Body of pancreas (tissue), 4 donors: Measurements from ENCODE around the gene CKS1B. TPM values are rescaled to one million over a fixed set of nuclear protein-coding genes. Genes with fewer than 3 reads are reported as not detected.

Experiments
- ATAC-seq: fragments of 150-250 bp; one replicate; pipeline ENCODE4 v1.9.1; 2016
- DNase-seq, 4 donors: peaks; one replicate each; pipeline ENCODE4 v3.0.0-alpha.2; 2019
- H3K27ac ChIP-seq, 4 donors: fragments of 200-600 bp; sonication (generic); 1 replicate in 3 of 4; 2 replicates in 1 of 4; pipeline versions ENCODE4 v1.5.1 to v1.6.1; 2016 to 2019; ENCODE audit warnings: mild to moderate bottlenecking in 1 of 4, mixed read lengths in 1 of 4, moderate library complexity in 1 of 4
- H3K27me3 ChIP-seq, 2 donors: fragments of 200-600 bp; sonication (generic); one replicate each; pipeline ENCODE4 v1.6.0; 2016; ENCODE audit warnings: mild to moderate bottlenecking in 1 of 2
- H3K36me3 ChIP-seq, 2 donors: fragments of 200-600 bp; sonication (generic); replicated peaks in 1 of 2; 2 replicates each; pipeline ENCODE4 v1.5.1; 2016; ENCODE audit warnings: low read depth in 2 of 2; ENCODE audit not compliant: insufficient read depth in 1 of 2
- H3K4me1 ChIP-seq: fragments of 200-600 bp; sonication (generic); one replicate; pipeline ENCODE4 v1.6.0; 2016
- H3K4me3 ChIP-seq, 2 donors: fragments of 200-600 bp; sonication (generic); 1 replicate in 1 of 2; 2 replicates in 1 of 2; pipeline ENCODE4 v1.5.1; 2016 to 2019
- H3K9me3 ChIP-seq, 3 donors: fragments of 200-600 bp; sonication (generic); 1 replicate in 2 of 3; 2 replicates in 1 of 3; pipeline ENCODE4 v1.5.1; 2016
- CTCF ChIP-seq, 7 experiments: fragments of 450-650 bp in 4 of 7; fragments of 200-600 bp in 3 of 7; sonication (generic) in 3 of 7; IDR thresholded peaks; one replicate each; pipeline ENCODE4 v1.5.1; 2016 to 2019; ENCODE audit warnings: antibody characterized with exemption in 7 of 7
- POLR2A ChIP-seq, 3 donors: fragments of 450-650 bp; IDR thresholded peaks; one replicate each; pipeline ENCODE4 v1.6.1; 2016; ENCODE audit warnings: antibody characterized with exemption in 3 of 3, mild to moderate bottlenecking in 2 of 3
- WGBS, 2 donors: methylation state at CpG; one replicate each; pipeline ENCODE4 v1.1.5; 2017; 5-methylcytosine and 5-hydroxymethylcytosine counted together
- intact Hi-C: fragments of 100-400 bp; cut with DNase I; formaldehyde crosslinking; loops from one replicate; pipeline ENCODE4 v1.15.1; 2023
- total RNA-seq, 2 donors: library from RNA; depleted of rRNA; stranded (reverse); fragments of >200 nt; gene quantifications; one replicate each; pipeline ENCODE4 v1.1.0, GENCODE V29; 2016

Gene CKS1B
- total RNA-seq, 2 donors from 2014 or later = 15.6 to 29.0 TPM

- H3K4me3 ChIP-seq = no peak overlapping the region
- 69 to 74% methylated on average over 6 of the region's 6 CpGs for WGBS, 2 donors
- ATAC-seq = no peak
- H3K9me3 ChIP-seq = no peaks in the 10 kb centered on the region
- intact Hi-C loops = loop anchor here (5.0 kb wide), 1 partner anchor 49 kb away; no protein-coding TSS in a partner anchor
- no peak for DNase-seq
- no peak for TF ChIP-seq CTCF (IDR thresholded peaks at IDR 0.05)
- TF ChIP-seq POLR2A (IDR thresholded peaks at IDR 0.05) = no peak
- peak overlapping the region in 3 of 4 donors; percentile 96 to 99 (median 99) for H3K27ac ChIP-seq
- H3K27me3 ChIP-seq = no peaks in the 10 kb centered on the region
- peaks cover 24% of the 10 kb centered on the region for H3K4me1 ChIP-seq
- H3K36me3 ChIP-seq = peaks cover 7 to 30% of the 10 kb centered on the region in 2 donors
Observed at GRCh38 chr1:154962795-154963330, 11.6 kb upstream of the CKS1B start.

GRCh38 chr1:154963643-154964042 is 10.8 kb upstream of the CKS1B start:
- peaks cover 7 to 33% of the 10 kb centered on the region in 2 donors for H3K36me3 ChIP-seq

GRCh38 chr1:154964359-154964758 is 10.1 kb upstream of the CKS1B start:
- no peak overlapping the region for H3K27ac ChIP-seq
- peaks cover 27% of the 10 kb centered on the region for H3K4me1 ChIP-seq
- intact Hi-C loops = loop anchor here (5.0 kb wide), 1 partner anchor 48 kb away; no protein-coding TSS in a partner anchor
- no peaks in the 10 kb centered on the region for H3K27me3 ChIP-seq
- H3K9me3 ChIP-seq = no peaks in the 10 kb centered on the region
- peaks cover 7 to 30% of the 10 kb centered on the region in 2 donors for H3K36me3 ChIP-seq
- H3K4me3 ChIP-seq = no peak overlapping the region
- ATAC-seq (no peak), DNase-seq (no peak)
- TF ChIP-seq CTCF (IDR thresholded peaks at IDR 0.05) = no peak
- TF ChIP-seq POLR2A (IDR thresholded peaks at IDR 0.05) = no peak
- WGBS, 2 donors = 65 to 68% methylated on average over 4 to 6 of the region's 6 CpGs

More at GRCh38 chr1:154963643-154964042, 10.8 kb upstream of the CKS1B start:
- peaks cover 24% of the 10 kb centered on the region for H3K4me1 ChIP-seq
- TF ChIP-seq CTCF (IDR thresholded peaks at IDR 0.05) = no peak
- no peak for TF ChIP-seq POLR2A (IDR thresholded peaks at IDR 0.05)
- no peak overlapping the region for H3K27ac ChIP-seq
- ATAC-seq (no peak), DNase-seq (no peak)
- no peak overlapping the region for H3K4me3 ChIP-seq
- H3K27me3 ChIP-seq = no peaks in the 10 kb centered on the region
- intact Hi-C loops = loop anchor here (5.0 kb wide), 1 partner anchor 49 kb away; no protein-coding TSS in a partner anchor
- 68 to 71% methylated on average over 8 of the region's 8 CpGs for WGBS, 2 donors
- no peaks in the 10 kb centered on the region for H3K9me3 ChIP-seq

- WGBS, 2 donors = 80 to 88% methylated on average over 4 to 7 of the region's 7 CpGs
- Histone ChIP-seq H3K27me3 (no peaks in the 10 kb centered on the region), H3K36me3 (peaks cover 7 to 30% of the 10 kb centered on the region in 2 donors), H3K27ac (no peak overlapping the region), H3K4me3 (no peak overlapping the region), H3K4me1 (peaks cover 35% of the 10 kb centered on the region), H3K9me3 (no peaks in the 10 kb centered on the region)
- ATAC-seq (no peak), DNase-seq (no peak)
- intact Hi-C loops = no loop called here
- no peak for TF ChIP-seq POLR2A (IDR thresholded peaks at IDR 0.05)
- no peak for TF ChIP-seq CTCF (IDR thresholded peaks at IDR 0.05)
Observed at GRCh38 chr1:154966111-154966510, 8.4 kb upstream of the CKS1B start.
